Lower leg skin (tissue), 3 donors: ENCODE measurements around the gene CCN5.

Source experiments
- CTCF ChIP-seq, 3 donors: fragments of 450-650 bp; IDR thresholded peaks; one replicate each; pipeline ENCODE4 v1.5.1; 2016; ENCODE audit warnings: antibody characterized with exemption in 3 of 3, mild to moderate bottlenecking in 3 of 3, moderate library complexity in 2 of 3
- POLR2A ChIP-seq, 2 donors: fragments of 450-650 bp; IDR thresholded peaks; one replicate each; pipeline ENCODE4 v1.6.1; 2016 to 2017; ENCODE audit warnings: antibody characterized with exemption in 2 of 2, mild to moderate bottlenecking in 1 of 2, moderate library complexity in 1 of 2

GRCh38 chr20:44769481-44769863 is 54.3 kb downstream of the CCN5 start:
- no peak for TF ChIP-seq CTCF (IDR thresholded peaks at IDR 0.05)
- TF ChIP-seq POLR2A (IDR thresholded peaks at IDR 0.05): no peak
